ENCODE results near the gene MUC13. TPM values are rescaled to one million over a fixed set of nuclear protein-coding genes. Genes with fewer than 3 reads are reported as not detected.
A peak's percentile ranks its signal among the peaks of the same experiment; 100 is the strongest.

Gene MUC13
- total and polyA plus RNA-seq, 9 of the 15 experiments (the other 6 are each of a cell fraction or from before 2014, with no cell fraction given) = 0.09 TPM; not detected in 8

- no peak for TF ChIP-seq CUX1 (CRISPR knock-in tag; IDR thresholded peaks at IDR 0.05)
- TF ChIP-seq POU5F1 (IDR thresholded peaks at IDR 0.05; ENCODE audit: borderline replicate concordance, low read depth, low read length, partially characterized antibody) = no peak
- TF ChIP-seq NFE2 (IDR thresholded peaks at IDR 0.05; ENCODE audit: low read depth) = no peak
- TF ChIP-seq HOMEZ (CRISPR knock-in tag; IDR thresholded peaks at IDR 0.05) = no peak
- TF ChIP-seq STAT6 (CRISPR knock-in tag; IDR thresholded peaks at IDR 0.05) = no peak
- peak in 1 of 2 experiments; percentile 11; a peak in 1 of 4 replicates for TF ChIP-seq NRF1 (conservative IDR thresholded peaks at IDR 0.05 in 1 of 2, IDR thresholded peaks at IDR 0.05 in 1 of 2)
- TF ChIP-seq E2F4 (CRISPR knock-in tag; IDR thresholded peaks at IDR 0.05; ENCODE audit: low read depth) = no peak
- no peak for TF ChIP-seq XRCC5 (IDR thresholded peaks at IDR 0.05; ENCODE audit: low read depth, low read length)
- no peak for TF ChIP-seq MYNN (IDR thresholded peaks at IDR 0.05)
- no peak for TF ChIP-seq MYNN (CRISPR knock-in tag; IDR thresholded peaks at IDR 0.05)
- no peak for TF ChIP-seq CHCHD3 (CRISPR knock-in tag; IDR thresholded peaks at IDR 0.05)
- no peak for TF ChIP-seq ZKSCAN3 (CRISPR knock-in tag; IDR thresholded peaks at IDR 0.05)
- TF ChIP-seq NR0B1 (IDR thresholded peaks at IDR 0.05; ENCODE audit: partially characterized antibody) = no peak
- TF ChIP-seq ZNF431 (CRISPR knock-in tag; IDR thresholded peaks at IDR 0.05) = no peak
- TF ChIP-seq KLF10 (CRISPR knock-in tag; IDR thresholded peaks at IDR 0.05) = no peak
These were observed 47.2 kb downstream of the MUC13 start, which contains the start of gene ITGB5 (continued) for GRCh38 chr3:124887177-124887931.

Measured in K562 (cell line).